ENCODE data around the gene FITM2.
A peak's percentile ranks its signal among the peaks of the same experiment; 100 is the strongest.
"Not testable (repeated sequence)": the region's sequence is repeated elsewhere in the genome, so short reads cannot be mapped to it uniquely, and the experiment has no call there.

Gene FITM2

DNA sequence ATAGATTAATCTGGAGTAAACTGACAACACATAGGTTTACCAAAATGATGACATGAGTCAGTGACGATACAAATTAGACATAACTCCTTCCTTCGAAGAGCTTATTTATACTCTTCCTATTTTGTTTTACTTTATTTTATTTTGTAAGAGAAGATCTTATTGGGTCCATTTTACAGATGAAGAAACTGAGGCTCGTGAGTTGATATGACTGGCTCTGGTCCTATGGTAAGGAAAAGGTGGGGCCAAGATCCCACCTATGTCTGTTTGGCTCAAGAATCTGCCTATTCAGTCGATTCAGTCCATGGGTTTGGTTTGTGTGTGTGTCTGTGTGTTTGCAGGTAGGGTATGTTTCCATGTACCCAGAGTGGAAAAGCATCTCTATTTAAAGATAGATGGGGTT is 17.4 kb upstream of the FITM2 start:
- DNase-seq, result no peak

DNA sequence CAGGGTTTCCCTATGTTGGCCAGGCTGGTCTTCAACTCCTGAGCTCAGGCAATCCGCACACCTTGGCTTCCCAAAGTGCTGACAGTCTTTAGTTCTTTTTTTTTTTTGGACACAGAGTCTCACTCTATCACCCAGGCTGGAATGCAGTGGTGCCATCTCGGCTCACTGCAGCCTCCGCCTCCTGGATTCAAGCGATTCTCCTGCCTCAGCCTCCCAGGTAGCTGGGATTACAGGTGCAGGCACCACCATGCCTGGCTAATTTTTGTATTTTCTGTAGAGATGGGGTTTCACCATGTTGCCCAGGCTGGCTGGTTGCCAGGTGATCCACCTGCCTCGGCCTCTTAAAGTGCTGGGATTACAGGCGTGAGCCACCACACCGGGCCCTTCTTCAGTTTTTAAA is 16.7 kb upstream of the FITM2 start:
- DNase-seq, result not testable (repeated sequence)

DNA sequence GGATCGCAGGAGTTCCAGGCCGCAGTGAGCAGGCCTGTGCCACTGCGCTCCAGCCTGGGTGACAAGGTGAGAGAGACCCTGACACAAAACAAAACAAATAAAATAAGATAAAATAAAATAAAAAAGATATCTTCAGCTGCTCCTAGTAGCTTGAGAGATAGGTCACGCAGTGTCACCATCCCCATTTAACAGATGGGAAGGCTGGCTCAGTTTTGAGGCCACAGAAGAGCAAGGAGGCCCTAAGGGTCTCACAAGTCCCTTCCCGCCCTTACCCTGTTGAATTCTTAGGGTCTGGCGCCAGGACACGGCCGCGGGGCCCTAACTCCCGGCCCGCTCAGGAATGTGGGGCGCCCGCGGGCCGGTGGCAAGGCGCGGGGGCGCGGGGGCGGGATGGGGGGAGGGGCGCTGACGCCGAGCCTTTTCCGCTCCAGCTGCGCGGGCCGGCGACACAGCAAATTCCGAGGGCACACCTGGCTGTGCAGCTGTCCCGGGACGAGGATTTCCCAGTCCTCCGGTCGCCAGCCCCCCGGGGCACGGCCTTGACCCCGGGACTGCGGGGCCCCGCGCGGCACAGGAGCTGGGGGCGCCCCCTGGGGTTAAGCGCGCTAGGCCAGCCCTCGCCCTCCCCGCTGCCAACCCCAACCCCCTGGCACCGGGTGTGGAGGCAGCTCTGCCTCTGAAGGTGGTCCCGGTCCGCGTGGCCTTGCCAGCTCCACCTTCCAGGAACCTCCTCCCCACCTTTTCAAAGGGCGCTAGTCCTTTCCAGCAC is 15.6 kb upstream of the FITM2 start:
- no peak for DNase-seq

DNA sequence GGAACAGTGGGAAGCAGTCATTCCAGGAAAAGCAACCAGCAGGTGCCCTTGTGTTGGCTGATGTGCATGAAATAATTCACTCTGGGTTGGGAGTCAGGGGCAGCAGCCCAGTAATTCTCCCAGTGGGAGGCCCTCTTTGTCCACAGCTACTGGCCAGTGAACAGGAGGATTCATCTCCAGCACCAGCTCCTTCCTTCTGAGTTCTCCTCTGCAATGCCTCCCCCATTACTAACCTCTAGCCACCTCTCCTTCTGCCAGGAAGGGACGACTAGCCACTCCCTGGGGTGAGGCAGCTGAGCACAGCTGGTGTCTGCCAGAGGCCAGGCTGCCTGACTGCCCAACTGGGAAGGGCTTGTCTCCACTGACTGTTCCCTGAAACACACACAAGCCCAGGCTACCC is 13.3 kb upstream of the FITM2 start:
- DNase-seq, result no peak

DNA sequence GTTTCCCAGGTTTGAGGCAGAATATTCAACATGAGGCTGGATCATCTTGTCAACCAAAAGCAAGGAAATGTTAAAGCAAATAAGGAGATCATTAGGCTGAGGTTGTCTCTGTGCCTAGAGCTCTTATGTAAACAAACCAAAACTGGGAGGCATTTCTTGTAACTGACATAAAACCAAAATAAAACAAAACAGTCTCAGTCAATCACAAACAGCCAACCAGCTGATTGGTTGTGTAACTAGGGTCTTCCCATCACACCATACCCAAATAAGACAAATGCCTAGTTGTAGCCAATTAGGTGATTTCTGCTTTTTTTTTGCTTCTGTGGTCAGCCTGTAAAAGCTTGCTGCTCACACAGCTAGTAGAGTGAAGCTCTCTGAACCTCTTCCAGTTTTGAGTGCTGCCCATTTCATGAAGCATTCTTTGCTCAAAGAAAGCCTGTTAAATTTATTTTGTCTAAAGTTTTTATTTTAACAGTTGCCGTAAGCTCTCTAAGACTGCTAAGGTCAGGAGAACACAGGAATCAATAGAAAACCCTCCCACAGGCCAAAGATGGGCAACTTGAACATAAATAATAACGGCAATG is 8.9 kb upstream of the FITM2 start:
- no peak for DNase-seq

DNA sequence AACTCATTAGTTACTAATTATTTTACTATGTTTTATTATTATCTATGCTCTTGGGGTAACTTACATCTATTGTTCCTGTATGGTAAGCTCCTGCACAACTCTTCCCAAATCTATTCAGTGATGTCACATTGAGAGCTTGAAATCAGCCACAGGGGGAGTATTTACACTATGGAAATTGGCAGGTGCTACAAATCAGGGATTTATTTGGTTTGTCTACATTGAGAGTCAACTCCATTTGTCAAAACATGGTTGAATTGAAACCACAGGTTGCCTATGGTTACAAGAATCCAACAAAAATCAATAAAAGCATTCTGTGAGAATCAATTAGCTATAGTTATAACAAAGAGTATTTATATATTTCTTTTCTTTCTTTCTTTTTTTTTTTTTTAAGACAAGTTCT is 3.9 kb upstream of the FITM2 start:
- DNase-seq, result no peak

DNA sequence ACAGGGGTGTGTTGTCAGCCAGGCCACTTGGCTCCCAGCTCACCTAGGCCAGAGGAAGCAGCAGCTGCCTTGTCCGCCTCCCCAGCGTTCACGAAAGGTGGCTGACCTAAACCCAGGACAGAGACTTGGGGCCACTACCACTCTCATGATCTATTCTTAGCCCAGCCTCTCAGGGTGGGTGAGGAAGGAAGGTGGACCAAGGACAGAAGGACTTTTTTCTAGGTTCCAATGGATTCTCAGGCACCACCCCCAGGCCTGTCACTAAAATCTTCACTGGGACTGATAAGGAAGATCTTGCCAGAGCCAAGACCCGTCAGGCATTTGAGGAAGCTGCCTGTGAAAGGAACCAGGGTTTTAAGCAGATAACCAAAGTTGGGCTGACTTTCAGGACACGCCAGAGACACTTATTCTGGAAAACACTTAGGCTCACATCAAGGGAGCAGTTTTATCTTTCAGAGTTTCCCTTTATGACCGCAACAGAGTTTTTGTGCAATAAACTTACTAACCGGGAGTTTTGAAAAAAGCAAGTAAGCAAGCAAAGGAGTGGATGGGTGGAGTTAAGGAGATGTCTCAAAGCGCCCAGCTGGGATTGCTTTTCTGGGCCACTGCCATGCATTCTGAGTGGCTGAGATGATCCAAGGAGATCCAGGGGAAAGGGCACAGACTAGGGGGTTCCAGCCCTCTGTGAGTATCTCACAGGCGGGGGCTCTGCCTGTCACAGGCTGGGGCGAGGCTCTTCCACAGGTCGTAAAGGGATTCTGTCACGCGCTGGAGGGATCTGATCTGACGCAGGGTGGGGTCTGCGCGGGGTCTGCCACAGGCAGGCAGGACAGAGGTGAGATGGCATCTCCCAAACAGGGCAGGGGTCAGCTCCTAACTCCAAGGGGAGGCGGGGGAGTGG is 989 bp downstream of the FITM2 start:
- DNase-seq, result no peak

DNA sequence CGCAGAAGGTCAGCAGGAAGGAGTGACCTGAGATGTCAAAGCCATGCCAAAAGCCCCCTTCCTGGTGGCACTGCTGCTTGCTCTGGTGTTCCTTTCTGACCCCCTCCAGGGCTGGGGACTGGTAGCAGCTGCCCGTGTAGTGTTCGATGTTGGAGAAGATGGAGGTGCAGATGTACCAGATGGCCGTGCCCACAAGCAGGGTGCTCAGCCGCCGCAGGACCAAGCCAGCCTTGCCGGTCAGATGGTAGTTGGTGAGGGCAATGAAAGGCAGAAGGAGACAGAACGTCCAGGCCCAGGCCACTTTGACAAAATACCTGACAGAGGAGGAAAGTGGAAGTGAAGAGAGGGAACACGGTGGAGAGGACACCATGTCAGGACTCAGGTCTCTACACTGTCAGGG is 4.1 kb downstream of the FITM2 start:
- DNase-seq, result no peak

DNA sequence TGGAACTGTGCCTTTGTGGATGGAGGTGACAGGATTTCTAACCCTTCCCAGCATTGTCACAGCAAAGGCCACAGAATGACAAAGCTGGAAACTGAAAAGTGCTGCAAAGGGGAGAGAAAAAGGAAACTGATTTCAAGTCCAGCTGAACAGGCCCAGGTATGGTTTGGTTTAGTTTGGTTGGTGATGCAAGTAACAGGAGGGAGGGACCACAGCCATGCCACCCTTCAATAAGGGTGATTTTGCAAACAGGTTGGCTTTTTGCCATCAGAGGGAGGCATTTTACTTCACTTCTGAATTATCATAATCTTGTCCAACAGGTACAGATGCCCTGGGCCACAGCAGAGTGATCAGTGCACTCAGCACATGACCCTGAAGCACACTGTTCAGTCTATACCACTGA is 6.6 kb downstream of the FITM2 start:
- DNase-seq, result no peak

DNA sequence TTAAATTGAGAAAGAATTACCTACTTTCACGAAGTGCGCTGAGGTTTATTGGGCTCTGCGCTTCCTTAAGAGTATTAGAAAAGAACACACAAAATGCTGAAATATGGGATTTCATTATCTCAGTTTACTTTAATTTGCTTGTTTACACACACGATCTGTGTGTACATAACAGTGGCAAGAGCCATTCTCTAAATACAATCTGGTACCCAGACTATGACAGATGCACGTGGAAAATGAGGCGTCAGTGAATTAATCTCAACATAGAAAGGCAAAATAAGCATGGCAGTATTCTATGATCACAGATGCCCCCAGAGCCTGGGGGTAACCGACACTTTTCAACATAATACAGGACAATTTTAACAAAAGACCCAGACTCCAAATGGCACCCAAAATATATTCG is 8.3 kb downstream of the FITM2 start:
- DNase-seq, result no peak

DNA sequence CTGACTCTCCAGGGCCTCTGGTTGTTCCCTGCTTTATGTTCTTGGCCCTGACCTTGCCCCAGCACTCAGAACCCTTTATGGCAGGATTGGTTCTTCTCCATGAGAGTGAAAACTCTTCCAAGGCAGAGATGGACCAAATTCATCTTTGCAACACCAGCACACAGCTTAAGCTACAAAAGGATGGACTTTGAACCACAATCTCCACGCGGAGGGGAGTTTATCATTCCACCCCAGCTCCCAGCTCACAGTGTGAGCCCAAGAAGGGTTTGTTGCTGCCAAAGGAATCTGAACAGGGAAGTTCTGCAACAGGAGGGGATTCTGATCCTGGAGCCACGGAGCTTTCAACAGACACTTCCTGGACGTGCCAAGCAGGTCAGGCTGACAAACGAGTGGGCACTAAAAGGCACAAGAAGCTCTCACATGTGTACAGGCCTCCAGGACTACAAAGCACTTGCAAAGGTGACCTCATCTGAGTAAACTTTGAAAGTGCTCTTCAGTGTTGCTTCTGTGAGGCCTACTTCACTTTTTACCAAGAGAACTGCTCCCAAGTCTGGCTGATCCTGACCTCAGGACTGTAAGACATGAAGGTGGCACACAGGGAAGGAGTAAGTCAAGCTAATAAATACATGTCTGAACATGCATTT is 8.9 kb downstream of the FITM2 start:
- DNase-seq, result no peak

DNA sequence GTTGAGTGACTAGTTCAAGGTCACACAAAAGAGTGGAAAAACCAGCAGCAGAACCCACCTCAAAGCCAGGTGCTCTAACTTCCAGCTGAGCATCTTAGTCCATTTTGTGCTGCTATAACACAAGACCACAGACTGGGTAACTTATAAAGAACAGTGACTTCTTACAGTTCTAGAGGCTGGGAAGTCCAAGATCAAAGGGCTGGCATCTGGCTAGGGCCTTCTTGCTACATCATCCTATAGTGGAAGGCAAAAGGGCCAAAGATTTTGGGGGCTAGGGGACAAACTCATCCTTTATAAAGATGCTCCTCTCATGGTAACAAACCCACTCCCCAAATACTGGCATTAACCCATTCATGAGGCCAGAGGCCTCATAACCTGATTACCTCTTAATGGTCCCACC is 9.7 kb downstream of the FITM2 start:
- no peak for DNase-seq

DNA sequence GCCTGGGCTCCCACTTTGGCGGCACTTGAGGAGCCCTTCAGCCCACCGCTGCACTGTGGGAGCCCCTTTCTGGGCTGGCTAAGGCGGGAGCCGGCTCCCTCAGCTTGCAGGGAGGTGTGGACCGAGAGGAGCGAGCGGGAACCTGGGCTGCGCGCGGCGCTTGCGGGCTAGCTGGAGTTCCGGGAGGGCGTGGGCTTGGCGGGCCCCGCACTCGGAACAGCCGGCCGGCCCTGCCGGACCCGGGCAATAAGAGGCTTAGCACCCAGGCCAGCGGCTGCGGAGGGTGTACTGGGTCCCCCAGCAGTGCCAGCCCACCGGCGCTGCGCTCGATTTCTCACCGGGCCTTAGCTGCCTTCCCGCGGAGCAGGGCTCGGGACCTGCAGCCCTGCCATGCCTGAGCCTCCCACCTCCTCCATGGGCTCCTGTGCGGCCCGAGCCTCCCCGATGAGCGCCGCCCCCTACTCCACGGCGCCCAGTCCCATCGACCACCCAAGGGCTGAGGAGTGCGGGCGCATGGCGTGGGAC is 11.9 kb downstream of the FITM2 start:
- not testable (repeated sequence) for DNase-seq

DNA sequence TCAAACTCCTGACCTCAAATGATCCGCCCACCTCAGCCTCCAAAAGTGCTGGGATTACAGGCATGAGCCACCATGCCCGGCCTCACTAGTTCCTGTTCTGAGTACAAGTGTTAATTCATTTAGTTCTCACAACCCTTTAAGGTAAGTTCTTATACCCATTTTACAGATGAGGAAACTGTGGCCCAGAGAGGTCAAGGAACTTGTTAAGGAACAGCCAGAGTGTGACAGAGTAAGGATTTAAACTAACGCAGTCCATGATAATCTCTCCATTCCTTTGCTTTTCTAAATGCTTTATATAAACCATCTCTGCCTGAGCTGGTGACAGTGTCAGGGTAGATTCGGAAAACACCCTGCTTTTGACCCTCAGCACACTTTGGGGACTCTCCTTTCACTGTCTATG is 13.3 kb downstream of the FITM2 start:
- DNase-seq, result no peak

DNA sequence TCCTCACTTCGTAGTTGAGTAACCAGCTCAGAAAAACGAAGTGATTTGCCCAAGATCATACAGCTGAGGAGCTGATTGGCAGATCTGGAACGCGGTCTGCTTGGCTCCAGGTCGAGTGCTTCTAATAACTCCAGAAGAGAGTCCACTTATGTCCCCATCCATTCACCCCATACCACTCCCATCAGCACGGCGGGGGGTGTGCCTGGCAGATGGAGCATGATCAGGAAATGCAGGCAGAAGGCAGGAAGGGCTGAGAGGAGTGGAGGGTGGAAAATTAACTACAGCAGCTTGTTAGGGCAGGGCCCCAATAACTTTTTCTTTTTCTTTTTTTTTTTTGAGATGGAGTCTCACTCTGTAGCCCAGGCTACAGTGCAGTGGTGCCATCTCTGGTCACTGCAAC is 15.0 kb downstream of the FITM2 start:
- peak; percentile 67 for DNase-seq

DNA sequence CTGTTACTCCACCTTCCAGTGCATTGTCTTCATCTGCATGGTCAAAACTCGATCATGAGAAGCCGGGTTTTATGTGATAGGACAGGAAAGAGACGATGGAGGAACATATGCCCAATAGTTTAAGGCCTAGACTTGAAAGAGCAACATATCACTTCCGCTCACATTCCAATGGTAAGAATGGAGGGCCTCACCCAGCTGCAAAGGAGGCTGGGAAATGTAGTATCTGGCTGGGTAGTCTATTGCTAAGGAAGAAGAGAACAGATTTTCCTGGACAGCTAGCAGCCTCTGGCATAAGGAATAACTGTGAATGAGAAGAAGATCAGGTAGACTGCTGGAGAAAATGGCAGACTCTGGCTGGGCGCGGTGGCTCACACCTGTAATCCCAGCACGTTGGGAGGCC is 19.2 kb downstream of the FITM2 start:
- DNase-seq, result no peak

DNA sequence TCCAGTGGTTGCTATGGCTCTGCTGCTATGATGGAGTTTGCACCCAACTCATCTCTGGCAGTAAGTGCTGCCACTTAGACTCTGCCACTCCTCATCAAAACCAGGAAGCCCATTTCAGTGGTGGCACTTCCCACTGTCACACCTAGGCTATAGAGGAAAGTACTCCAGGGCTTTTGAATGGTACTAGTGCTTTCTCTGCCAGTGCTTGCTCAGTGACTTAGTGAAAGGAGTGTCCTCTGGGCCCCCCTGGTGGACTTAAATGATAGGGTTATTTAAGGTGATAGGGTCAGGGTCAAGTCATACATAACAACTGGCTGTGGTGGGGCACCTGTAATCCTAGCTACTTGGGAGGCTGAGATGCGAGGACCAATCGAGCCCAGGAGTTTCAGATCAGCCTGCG is 22.8 kb downstream of the FITM2 start:
- no peak for DNase-seq

DNA sequence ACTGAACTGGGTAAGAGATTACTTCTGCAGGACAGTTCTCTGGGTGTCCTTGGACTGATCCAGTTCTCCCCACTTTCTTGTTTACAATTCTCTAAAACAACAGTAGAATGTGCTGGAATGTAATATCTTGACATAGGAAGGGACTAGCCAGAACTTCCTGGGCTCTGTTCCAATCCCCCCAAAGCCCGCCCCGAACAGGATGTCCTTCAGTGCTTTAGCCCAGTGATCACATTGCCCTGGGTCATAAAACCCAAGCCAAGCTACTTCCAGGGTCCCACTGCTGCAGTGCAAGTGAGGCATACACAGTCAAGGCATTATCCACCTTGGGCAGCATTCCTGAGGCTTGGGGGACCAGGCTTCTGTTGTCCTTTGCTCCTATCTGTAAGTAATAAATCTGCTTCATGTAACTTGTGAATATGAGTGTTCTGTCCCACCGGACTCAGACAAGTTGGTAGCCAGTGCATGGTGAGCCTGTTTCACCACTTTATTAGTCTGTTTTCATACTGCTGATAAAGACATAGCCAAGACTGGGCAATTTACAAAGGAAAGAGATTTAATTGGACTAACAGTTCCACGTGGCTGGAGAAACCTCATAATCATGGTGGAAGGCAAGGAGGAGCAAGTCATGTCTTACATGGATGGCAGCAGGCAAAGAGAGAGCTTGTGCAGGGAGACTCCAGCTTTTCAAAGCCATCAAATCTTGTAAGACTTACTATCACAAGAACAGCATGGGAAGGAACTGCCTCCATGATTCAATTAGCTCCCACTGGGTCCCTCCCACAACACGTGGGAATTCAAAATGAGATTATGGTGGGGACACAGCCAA is 23.5 kb downstream of the FITM2 start:
- DNase-seq, result no peak

DNA sequence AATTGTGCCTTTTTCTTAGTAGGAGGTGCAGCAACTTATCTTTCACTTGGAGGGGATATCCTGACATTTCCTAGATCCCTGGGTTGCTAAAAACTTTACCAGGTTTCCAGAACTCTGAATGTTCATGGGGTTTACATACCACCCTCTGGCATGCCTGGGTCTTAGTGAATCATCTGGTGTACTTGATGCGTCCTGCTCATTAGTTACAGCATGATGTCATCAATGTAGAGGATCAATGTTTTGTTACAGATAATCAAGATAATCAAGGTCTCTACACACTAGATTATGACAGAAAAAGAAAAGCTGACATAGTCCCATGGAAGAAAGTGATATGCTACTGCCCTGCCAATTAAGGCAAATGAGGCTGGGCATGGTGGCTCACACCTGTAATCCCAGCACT is 27.0 kb downstream of the FITM2 start:
- no peak for DNase-seq

DNA sequence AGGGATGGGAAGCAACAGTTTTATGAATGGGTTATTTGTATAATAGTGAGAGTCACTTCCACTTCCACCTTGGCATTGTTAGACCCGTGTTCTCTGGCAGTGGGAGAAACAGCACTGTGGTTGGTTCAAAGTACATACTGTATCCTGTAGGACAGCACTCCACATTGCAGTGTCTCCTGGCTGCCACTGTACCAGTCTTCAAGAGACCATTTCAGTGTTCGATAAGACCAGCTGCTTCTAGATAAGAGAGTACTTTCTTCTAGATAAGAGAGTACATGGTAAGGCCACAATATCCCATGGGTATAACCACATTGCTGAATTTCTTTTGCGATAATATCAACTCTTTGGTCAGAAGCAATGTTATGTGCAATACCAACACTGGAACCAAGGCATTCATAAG is 28.8 kb downstream of the FITM2 start:
- DNase-seq, result no peak

DNA sequence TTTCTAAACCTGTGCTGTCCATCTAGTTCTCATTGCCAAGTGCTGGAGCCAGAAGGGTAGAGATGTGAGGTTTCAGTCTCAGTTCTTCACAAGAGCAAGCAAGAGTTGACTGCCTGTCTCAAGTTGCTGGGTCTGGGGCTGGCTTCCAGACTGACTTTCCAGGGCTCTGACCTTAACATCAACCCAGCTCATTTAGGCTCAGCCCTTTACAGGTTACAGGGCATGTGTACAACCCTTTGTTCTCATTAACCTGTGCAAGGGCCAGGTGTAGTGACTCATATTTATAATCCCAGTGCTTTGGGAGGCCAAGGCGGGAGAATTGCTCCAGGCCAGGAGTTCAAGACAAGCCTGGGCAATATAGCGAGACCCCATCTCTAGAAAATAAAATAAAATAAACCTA is 30.6 kb downstream of the FITM2 start:
- DNase-seq, result no peak

DNA sequence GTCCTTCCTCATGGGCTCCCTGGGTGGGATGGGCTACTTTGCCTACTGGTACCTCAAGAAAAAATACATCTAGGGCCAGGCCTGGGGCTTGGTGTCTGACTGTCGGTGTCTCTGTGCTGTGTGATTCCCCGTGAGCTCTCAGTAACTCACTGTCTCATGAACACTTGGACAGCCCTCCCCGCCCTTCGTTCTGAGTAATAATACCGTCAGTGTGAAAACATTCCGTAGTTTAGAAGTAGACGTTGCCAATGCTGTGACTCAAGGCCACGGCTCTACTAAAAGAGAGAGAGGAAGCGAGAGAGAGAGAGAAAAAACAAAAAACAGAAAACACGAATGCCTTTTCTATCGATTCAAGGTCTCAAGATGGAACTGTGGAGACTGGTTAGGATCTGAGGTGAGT is 31.8 kb downstream of the FITM2 start:
- no peak for DNase-seq
